ENCODE results near the gene LAGE3. TPM values are rescaled to one million over a fixed set of nuclear protein-coding genes. Genes with fewer than 3 reads are reported as not detected.
A peak's percentile ranks its signal among the peaks of the same experiment; 100 is the strongest.

The LAGE3 gene
- total RNA-seq, 1 donor from 2014 or later = 15.1 TPM

DNA sequence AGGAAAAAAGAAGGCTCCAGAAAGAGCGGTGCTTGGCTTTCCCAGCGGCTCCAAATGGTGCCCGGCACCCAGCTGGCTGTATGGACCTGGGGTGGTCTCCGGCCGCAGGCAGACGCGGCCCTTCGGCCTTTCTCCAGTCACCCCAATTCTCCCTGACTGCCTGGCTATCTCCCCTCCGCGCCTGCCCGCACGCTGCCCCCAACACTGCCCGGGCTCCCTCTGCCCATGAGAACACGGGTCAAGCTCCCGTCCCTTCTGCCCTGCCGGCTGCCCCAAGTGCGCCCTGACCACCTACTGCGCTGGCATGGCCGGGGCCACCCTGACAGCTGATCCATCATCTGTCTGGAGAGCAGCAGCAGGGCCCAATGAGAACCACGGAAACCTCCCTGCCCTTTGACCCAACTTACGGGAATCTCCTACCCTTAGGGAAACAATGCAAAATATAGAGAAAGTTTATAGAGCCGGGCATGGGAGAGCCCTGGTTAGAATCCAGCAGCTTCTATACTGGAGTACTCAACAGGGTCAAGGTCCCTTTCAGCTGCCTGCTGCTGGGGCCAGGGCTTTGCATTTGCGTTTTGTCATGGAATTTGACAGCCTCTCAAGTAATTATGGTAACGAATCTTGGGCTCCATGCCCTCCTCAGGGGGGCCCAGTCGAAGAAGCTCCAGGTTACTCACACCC, 38.2 kb upstream of the LAGE3 start:
- no peaks in the 10 kb centered on the region for H3K27me3 ChIP-seq
- ATAC-seq (no peak), DNase-seq (no peak)
- intact Hi-C loops (cut with DNase I) = no loop called here
- H3K27ac ChIP-seq = peak overlapping the region; percentile 94
- H3K36me3 ChIP-seq = no peaks in the 10 kb centered on the region
- TF ChIP-seq, protein P1, sequence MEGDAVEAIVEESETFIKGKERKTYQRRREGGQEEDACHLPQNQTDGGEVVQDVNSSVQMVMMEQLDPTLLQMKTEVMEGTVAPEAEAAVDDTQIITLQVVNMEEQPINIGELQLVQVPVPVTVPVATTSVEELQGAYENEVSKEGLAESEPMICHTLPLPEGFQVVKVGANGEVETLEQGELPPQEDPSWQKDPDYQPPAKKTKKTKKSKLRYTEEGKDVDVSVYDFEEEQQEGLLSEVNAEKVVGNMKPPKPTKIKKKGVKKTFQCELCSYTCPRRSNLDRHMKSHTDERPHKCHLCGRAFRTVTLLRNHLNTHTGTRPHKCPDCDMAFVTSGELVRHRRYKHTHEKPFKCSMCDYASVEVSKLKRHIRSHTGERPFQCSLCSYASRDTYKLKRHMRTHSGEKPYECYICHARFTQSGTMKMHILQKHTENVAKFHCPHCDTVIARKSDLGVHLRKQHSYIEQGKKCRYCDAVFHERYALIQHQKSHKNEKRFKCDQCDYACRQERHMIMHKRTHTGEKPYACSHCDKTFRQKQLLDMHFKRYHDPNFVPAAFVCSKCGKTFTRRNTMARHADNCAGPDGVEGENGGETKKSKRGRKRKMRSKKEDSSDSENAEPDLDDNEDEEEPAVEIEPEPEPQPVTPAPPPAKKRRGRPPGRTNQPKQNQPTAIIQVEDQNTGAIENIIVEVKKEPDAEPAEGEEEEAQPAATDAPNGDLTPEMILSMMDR (IDR thresholded peaks at IDR 0.05) = no peak
- no peaks in the 10 kb centered on the region for H3K4me1 ChIP-seq
- H3K9me3 ChIP-seq = no peaks in the 10 kb centered on the region
- H3K4me3 ChIP-seq = peak overlapping the region; percentile 45

DNA sequence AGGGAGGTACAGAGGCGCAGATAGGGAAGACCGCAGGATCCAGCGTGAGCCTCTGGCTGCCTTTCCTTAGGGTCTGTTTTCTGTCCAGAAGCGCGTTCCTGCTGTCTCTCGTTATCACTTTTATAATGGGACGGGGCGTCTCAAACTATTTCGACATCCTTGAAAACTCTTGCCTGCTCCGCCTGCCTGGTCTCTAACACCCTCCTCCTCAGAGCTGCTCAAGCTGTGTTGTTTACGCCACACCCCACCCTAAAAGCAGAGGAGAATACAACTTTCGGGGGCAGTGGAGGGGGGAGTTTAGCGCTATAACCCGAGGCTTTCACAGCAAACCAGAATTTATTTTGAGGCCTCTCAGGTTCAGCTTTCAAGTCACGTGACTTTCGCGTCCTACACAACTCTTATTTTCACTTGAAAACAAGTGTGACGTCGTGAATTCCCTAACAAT, 37.6 kb upstream of the LAGE3 start:
- Histone ChIP-seq H3K36me3 (no peaks in the 10 kb centered on the region), H3K27ac (peak overlapping the region; percentile 94), H3K9me3 (no peaks in the 10 kb centered on the region), H3K4me1 (no peaks in the 10 kb centered on the region), H3K27me3 (no peaks in the 10 kb centered on the region), H3K4me3 (peak overlapping the region; percentile 45)
- intact Hi-C loops (cut with DNase I) = no loop called here
- ATAC-seq = peak; percentile 5
- TF ChIP-seq, protein P1 (IDR thresholded peaks at IDR 0.05) = no peak
- no peak for DNase-seq

DNA sequence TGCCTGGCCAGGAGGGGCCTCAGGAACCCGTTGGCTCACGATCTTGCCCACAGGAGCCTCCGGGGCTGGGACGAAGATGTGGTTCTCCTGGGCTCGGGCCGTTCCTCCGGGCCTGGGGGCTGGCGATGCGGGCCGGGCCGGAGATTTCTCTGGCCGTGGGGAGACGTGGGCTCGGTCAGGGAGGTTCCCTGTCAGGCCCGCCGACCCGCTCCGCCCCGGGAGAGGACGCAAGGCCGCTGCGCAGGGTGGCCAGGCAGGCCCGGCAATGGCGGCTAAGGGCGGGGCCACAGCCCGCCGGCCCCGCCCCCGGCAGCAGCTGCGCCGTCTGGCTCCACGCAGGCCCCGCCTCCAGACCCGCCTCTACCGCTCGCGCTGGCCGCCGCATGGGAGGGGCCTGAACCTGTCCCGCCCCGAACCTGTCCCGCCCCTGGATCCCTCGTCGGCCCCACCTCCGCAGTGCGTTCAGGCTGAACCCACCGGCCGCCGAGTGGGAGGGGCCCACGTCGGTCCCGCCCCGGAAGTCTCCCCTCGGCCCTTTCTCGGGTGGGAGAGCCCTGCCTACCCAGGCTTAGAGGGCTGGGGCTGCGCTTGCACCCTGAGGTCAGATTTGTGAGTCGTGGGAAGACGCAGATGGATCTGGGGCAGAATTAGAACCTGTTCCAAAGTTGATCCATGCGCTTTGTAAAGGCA, 37.0 kb upstream of the LAGE3 start, which contains the start of gene FAM3A:
Gene FAM3A, minus strand, starts transcription at position 267 of the 690 bp plus-strand sequence. CDS start 460 bp downstream, outside the sequence.
- intact Hi-C loops (cut with DNase I) = no loop called here
- H3K27ac ChIP-seq = peak within 1 kb of the TSS; percentile 94
- H3K4me1 ChIP-seq = no peaks in the 10 kb centered on the region
- peak within 1 kb of the TSS; percentile 64 for H3K4me3 ChIP-seq
- TF ChIP-seq, protein P1 (IDR thresholded peaks at IDR 0.05) = no peak
- no peaks in the 10 kb centered on the region for H3K36me3 ChIP-seq
- H3K9me3 ChIP-seq = no peaks in the 10 kb centered on the region
- peak; percentile 96 for DNase-seq
- H3K27me3 ChIP-seq = no peaks in the 10 kb centered on the region
- peak; percentile 98 for ATAC-seq

DNA sequence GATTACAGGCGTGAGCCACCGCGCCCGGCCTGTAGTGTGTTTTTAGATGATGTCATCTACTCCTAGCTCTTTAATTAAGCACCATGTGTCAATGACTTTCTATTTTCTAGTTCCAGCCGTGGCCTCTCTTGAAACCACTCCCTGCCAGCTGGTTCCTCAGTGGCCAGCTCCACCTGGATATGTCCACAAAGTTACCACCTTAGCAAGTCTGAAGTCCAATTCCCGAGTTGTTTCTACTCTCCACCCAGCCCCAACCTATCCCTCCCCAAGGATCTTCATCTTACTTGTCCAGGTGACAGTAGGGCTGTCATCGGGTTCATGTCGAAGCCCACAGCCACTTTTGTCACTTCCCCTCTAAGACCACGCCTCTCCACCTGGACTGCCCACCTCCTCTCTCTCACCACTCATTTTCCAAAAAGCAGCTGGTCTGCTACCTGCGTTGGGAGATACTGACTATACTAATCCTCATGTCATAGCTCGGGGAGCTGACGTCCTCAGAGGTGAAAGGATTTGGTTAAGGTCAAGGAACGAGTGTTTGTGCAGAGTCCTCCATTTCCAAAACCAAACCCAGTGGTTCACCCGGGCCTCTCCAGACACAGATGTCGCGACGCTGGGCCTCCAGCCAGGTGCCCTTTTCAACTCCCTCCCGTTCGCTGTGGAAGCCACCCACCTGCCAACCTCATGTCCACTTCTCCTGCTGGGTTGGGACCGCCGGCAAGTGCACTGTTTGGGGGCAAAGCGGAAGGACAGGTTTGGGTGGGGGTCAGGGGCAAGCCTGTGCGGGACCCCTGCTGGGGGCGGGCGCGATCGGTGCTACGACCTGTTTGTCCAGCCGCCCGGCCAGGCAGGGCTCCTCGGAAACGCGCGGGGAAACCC, 36.2 kb upstream of the LAGE3 start:
- H3K36me3 ChIP-seq = no peaks in the 10 kb centered on the region
- no peaks in the 10 kb centered on the region for H3K4me1 ChIP-seq
- H3K27me3 ChIP-seq = no peaks in the 10 kb centered on the region
- DNase-seq (peak; percentile 67), ATAC-seq (peak; percentile 0)
- no peaks in the 10 kb centered on the region for H3K9me3 ChIP-seq
- peak overlapping the region; percentile 94 for H3K27ac ChIP-seq
- TF ChIP-seq, protein P1 (IDR thresholded peaks at IDR 0.05) = no peak
- H3K4me3 ChIP-seq = peak overlapping the region; percentile 64
- intact Hi-C loops (cut with DNase I) = no loop called here

DNA sequence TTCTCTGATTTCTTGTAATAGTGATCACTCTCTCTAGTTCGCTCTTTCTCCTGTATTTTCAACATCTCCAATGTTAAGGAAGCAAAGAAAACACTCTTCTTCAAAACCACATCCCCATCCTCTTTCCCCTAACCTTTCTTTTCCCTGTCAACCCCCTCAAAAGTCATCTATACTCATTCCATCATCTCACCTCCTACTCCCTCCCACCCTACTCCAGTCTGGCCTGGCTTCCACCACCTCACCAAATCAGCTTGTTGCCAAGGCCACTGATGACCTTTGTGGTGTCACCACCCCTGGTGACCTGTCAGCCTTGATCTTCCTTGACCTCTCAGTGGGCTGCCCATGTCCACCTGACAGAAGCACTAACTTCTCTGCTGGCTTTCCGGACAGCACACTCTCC, 34.6 kb upstream of the LAGE3 start:
- H3K9me3 ChIP-seq = no peaks in the 10 kb centered on the region
- DNase-seq = no peak
- TF ChIP-seq, protein P1 (IDR thresholded peaks at IDR 0.05) = no peak
- H3K4me1 ChIP-seq = no peaks in the 10 kb centered on the region
- H3K27ac ChIP-seq = no peak overlapping the region
- H3K27me3 ChIP-seq = no peaks in the 10 kb centered on the region
- H3K36me3 ChIP-seq = no peaks in the 10 kb centered on the region
- ATAC-seq = no peak
- no peak overlapping the region for H3K4me3 ChIP-seq
- intact Hi-C loops (cut with DNase I) = no loop called here
